Activated CD4-positive, alpha-beta T cell treated with anti-CD3 and anti-CD28 coated beads, Interleukin-2, amount 10 ng/mL, durations not matched to agents 24 days and 14 days (primary cell): ENCODE measurements around the gene KCTD8. TPM values are rescaled to one million over a fixed set of nuclear protein-coding genes. Genes with fewer than 3 reads are reported as not detected.

Experiments
- DNase-seq: peaks from one replicate; pipeline ENCODE4 v3.0.0; 2022
- H3K27ac Mint-ChIP-seq: one replicate; pipeline ENCODE4 v1.8.0; 2022; ENCODE audit warnings: mild to moderate bottlenecking, mixed read lengths
- H3K27me3 Mint-ChIP-seq: one replicate; pipeline ENCODE4 v1.8.0; 2022; ENCODE audit warnings: mixed read lengths
- H3K36me3 Mint-ChIP-seq: one replicate; pipeline ENCODE4 v1.8.0; 2022; ENCODE audit warnings: low read depth, mild to moderate bottlenecking, mixed read lengths
- H3K4me1 Mint-ChIP-seq: one replicate; pipeline ENCODE4 v1.8.0; 2021; ENCODE audit warnings: mixed read lengths
- H3K4me3 Mint-ChIP-seq: one replicate; pipeline ENCODE4 v1.8.0; 2022; ENCODE audit warnings: mild to moderate bottlenecking, moderate library complexity, mixed read lengths
- H3K9me3 Mint-ChIP-seq: one replicate; pipeline ENCODE4 v1.8.0; 2021; ENCODE audit warnings: mixed read lengths
- intact Hi-C: fragments of 100-400 bp; cut with micrococcal nuclease; formaldehyde crosslinking; loops from one replicate; pipeline ENCODE4 v1.15.1; 2023
- total RNA-seq: library from RNA; stranded (reverse); gene quantifications from 2 replicates; pipeline ENCODE4 v1.2.3, GENCODE V29; 2022

The KCTD8 gene
- not detected in 2 replicates for total RNA-seq

GRCh38 chr4:44448521-44449461, at the start of gene KCTD8:
TSS of gene KCTD8 (minus strand) at chr4:44448809.
- DNase-seq, result peak; percentile 89
- H3K27ac Mint-ChIP-seq, result peak within 1 kb of the TSS; percentile 41
- H3K27me3 Mint-ChIP-seq, result peaks cover 49% of the 10 kb centered on the region
- no peaks in the 10 kb centered on the region for H3K36me3 Mint-ChIP-seq
- intact Hi-C loops, result loop anchor here (2.0 to 5.0 kb wide), 3 partner anchors 179 to 278 kb away; partner anchors contain the start of genes GNPDA2 and GUF1
- peaks cover 9% of the 10 kb centered on the region for H3K4me1 Mint-ChIP-seq
- H3K9me3 Mint-ChIP-seq, result no peaks in the 10 kb centered on the region
- H3K4me3 Mint-ChIP-seq, result peak within 1 kb of the TSS; percentile 81

- no peak for DNase-seq
- H3K36me3 Mint-ChIP-seq, result no peaks in the 10 kb centered on the region
- no peaks in the 10 kb centered on the region for H3K9me3 Mint-ChIP-seq
- no peaks in the 10 kb centered on the region for H3K4me1 Mint-ChIP-seq
- H3K27ac Mint-ChIP-seq, result no peak overlapping the region
- no peak overlapping the region for H3K4me3 Mint-ChIP-seq
- intact Hi-C loops, result no loop called here
- no peaks in the 10 kb centered on the region for H3K27me3 Mint-ChIP-seq
These were observed 46.4 kb upstream of the KCTD8 start for GRCh38 chr4:44494810-44495701.

GRCh38 chr4:44493924-44494323, 45.3 kb upstream of the KCTD8 start:
- DNase-seq, result no peak
- no peak overlapping the region for H3K4me3 Mint-ChIP-seq
- no peak overlapping the region for H3K27ac Mint-ChIP-seq
- H3K4me1 Mint-ChIP-seq, result no peaks in the 10 kb centered on the region
- no peaks in the 10 kb centered on the region for H3K9me3 Mint-ChIP-seq
- intact Hi-C loops, result no loop called here
- H3K27me3 Mint-ChIP-seq, result no peaks in the 10 kb centered on the region
- H3K36me3 Mint-ChIP-seq, result no peaks in the 10 kb centered on the region

- Mint-ChIP-seq H3K4me3 (no peak overlapping the region), H3K36me3 (no peaks in the 10 kb centered on the region), H3K4me1 (no peaks in the 10 kb centered on the region), H3K27ac (no peak overlapping the region), H3K9me3 (peaks cover 3% of the 10 kb centered on the region), H3K27me3 (no peaks in the 10 kb centered on the region)
- DNase-seq, result no peak
- intact Hi-C loops, result no loop called here
These were observed 38.7 kb upstream of the KCTD8 start for GRCh38 chr4:44487341-44487740.

GRCh38 chr4:44479731-44480130, 31.1 kb upstream of the KCTD8 start:
- peaks cover 4% of the 10 kb centered on the region for H3K9me3 Mint-ChIP-seq
- H3K27ac Mint-ChIP-seq, result no peak overlapping the region
- no peak overlapping the region for H3K4me3 Mint-ChIP-seq
- H3K4me1 Mint-ChIP-seq, result no peaks in the 10 kb centered on the region
- no peak for DNase-seq
- intact Hi-C loops, result no loop called here
- no peaks in the 10 kb centered on the region for H3K36me3 Mint-ChIP-seq
- H3K27me3 Mint-ChIP-seq, result no peaks in the 10 kb centered on the region

GRCh38 chr4:44462259-44462658, 13.7 kb upstream of the KCTD8 start:
- Mint-ChIP-seq H3K4me1 (no peaks in the 10 kb centered on the region), H3K4me3 (no peak overlapping the region), H3K36me3 (no peaks in the 10 kb centered on the region), H3K9me3 (no peaks in the 10 kb centered on the region), H3K27me3 (no peaks in the 10 kb centered on the region), H3K27ac (no peak overlapping the region)
- intact Hi-C loops, result no loop called here
- no peak for DNase-seq

- Mint-ChIP-seq H3K27ac (no peak overlapping the region), H3K27me3 (peaks cover 51% of the 10 kb centered on the region), H3K36me3 (no peaks in the 10 kb centered on the region), H3K4me1 (peaks cover 9% of the 10 kb centered on the region), H3K9me3 (no peaks in the 10 kb centered on the region), H3K4me3 (no peak overlapping the region)
- peak; percentile 55 for DNase-seq
- intact Hi-C loops, result loop anchor here (2.0 to 5.0 kb wide), 3 partner anchors 179 to 279 kb away; partner anchors contain the start of genes GNPDA2 and GUF1
These were observed 775 bp downstream of the KCTD8 start for GRCh38 chr4:44447563-44448504.

- Mint-ChIP-seq H3K27ac (peak overlapping the region; percentile 60), H3K4me1 (peaks cover 9% of the 10 kb centered on the region), H3K36me3 (no peaks in the 10 kb centered on the region), H3K4me3 (peak overlapping the region; percentile 55), H3K9me3 (no peaks in the 10 kb centered on the region), H3K27me3 (peaks cover 50% of the 10 kb centered on the region)
- intact Hi-C loops, result loop anchor here (5.0 kb wide), 1 partner anchor 180 kb away; no protein-coding TSS in a partner anchor
- DNase-seq, result no peak
These were observed 1.6 kb downstream of the KCTD8 start for GRCh38 chr4:44446801-44447562.

GRCh38 chr4:44446191-44446590, 2.4 kb downstream of the KCTD8 start:
- Mint-ChIP-seq H3K9me3 (no peaks in the 10 kb centered on the region), H3K4me1 (peaks cover 9% of the 10 kb centered on the region), H3K36me3 (no peaks in the 10 kb centered on the region), H3K4me3 (no peak overlapping the region), H3K27me3 (peaks cover 45% of the 10 kb centered on the region), H3K27ac (no peak overlapping the region)
- DNase-seq, result no peak
- intact Hi-C loops, result loop anchor here (5.0 kb wide), 1 partner anchor 181 kb away; no protein-coding TSS in a partner anchor

- H3K27me3 Mint-ChIP-seq, result peaks cover 3% of the 10 kb centered on the region
- H3K4me1 Mint-ChIP-seq, result no peaks in the 10 kb centered on the region
- DNase-seq, result no peak
- H3K9me3 Mint-ChIP-seq, result no peaks in the 10 kb centered on the region
- no peak overlapping the region for H3K4me3 Mint-ChIP-seq
- intact Hi-C loops, result no loop called here
- no peaks in the 10 kb centered on the region for H3K36me3 Mint-ChIP-seq
- no peak overlapping the region for H3K27ac Mint-ChIP-seq
These were observed 9.9 kb downstream of the KCTD8 start for GRCh38 chr4:44438687-44439086.

- Mint-ChIP-seq H3K4me3 (no peak overlapping the region), H3K36me3 (no peaks in the 10 kb centered on the region), H3K9me3 (no peaks in the 10 kb centered on the region), H3K27ac (no peak overlapping the region), H3K4me1 (no peaks in the 10 kb centered on the region), H3K27me3 (no peaks in the 10 kb centered on the region)
- intact Hi-C loops, result no loop called here
- DNase-seq, result no peak
These were observed 14.4 kb downstream of the KCTD8 start for GRCh38 chr4:44434247-44434646.

- Mint-ChIP-seq H3K36me3 (no peaks in the 10 kb centered on the region), H3K27ac (no peak overlapping the region), H3K4me3 (no peak overlapping the region), H3K4me1 (no peaks in the 10 kb centered on the region), H3K9me3 (no peaks in the 10 kb centered on the region), H3K27me3 (no peaks in the 10 kb centered on the region)
- DNase-seq, result no peak
- intact Hi-C loops, result no loop called here
These were observed 22.9 kb downstream of the KCTD8 start for GRCh38 chr4:44425614-44426208.
